Gastroesophageal sphincter (tissue), 3 donors: Measurements from ENCODE around the gene WDFY3.

Experiments used
- POLR2A ChIP-seq, 2 donors: fragments of 450-650 bp; IDR thresholded peaks; one replicate each; pipeline ENCODE4 v1.6.1; 2017; ENCODE audit warnings: antibody characterized with exemption in 2 of 2, mild to moderate bottlenecking in 2 of 2, moderate library complexity in 1 of 2
- TF ChIP-seq, protein P1 (sequence below), 4 experiments: fragments of 200-600 bp in 2 of 4; fragments of 450-650 bp in 2 of 4; sonication (generic) in 1 of 4; IDR thresholded peaks; one replicate each; pipeline ENCODE4 v1.5.1; 2017 to 2019; ENCODE audit warnings: antibody characterized with exemption in 4 of 4, mild to moderate bottlenecking in 2 of 4, moderate library complexity in 2 of 4

DNA sequence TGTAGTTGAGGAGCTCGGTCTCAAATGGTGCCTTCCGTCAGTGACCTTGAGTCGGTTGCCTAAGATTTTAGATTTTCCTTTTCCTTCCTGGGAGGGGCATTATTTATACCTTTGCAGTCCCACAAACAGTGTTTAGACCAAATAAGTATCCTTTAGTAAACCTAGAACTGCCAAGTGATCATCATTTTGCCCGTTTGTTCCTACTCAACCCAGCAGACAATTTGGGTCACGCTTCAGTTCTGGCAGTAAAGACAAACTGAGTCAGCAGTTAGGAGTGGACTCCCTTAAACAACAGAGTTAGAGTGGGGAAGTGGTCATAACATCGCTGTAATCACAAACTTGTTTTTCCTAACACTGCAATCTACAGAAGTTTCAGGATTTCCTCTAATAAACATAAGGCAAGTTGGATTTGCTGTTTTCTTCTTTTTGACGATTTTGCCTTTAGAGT, 777 bp upstream of the WDFY3 start:
- TF ChIP-seq, protein P1, sequence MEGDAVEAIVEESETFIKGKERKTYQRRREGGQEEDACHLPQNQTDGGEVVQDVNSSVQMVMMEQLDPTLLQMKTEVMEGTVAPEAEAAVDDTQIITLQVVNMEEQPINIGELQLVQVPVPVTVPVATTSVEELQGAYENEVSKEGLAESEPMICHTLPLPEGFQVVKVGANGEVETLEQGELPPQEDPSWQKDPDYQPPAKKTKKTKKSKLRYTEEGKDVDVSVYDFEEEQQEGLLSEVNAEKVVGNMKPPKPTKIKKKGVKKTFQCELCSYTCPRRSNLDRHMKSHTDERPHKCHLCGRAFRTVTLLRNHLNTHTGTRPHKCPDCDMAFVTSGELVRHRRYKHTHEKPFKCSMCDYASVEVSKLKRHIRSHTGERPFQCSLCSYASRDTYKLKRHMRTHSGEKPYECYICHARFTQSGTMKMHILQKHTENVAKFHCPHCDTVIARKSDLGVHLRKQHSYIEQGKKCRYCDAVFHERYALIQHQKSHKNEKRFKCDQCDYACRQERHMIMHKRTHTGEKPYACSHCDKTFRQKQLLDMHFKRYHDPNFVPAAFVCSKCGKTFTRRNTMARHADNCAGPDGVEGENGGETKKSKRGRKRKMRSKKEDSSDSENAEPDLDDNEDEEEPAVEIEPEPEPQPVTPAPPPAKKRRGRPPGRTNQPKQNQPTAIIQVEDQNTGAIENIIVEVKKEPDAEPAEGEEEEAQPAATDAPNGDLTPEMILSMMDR (IDR thresholded peaks at IDR 0.05): no peak
- no peak for TF ChIP-seq POLR2A (IDR thresholded peaks at IDR 0.05)
